ENCODE results near the gene C11orf21.

Gene C11orf21

GRCh38 chr11:2309251-2310072, 7.7 kb upstream of the C11orf21 start:
- DNase-seq, result no peak

GRCh38 chr11:2308713-2309112, 7.0 kb upstream of the C11orf21 start:
- no peak for DNase-seq

- no peak for DNase-seq
Observed at GRCh38 chr11:2307501-2308331, 6.0 kb upstream of the C11orf21 start.

GRCh38 chr11:2306877-2307500, 5.3 kb upstream of the C11orf21 start:
- no peak for DNase-seq

GRCh38 chr11:2306452-2306823, 4.7 kb upstream of the C11orf21 start:
- DNase-seq, result peak in 3 of 58 donors; percentile 36 to 48 (median 45)

GRCh38 chr11:2305788-2306451, 4.2 kb upstream of the C11orf21 start:
- DNase-seq, result no peak

- peak in 51 of 58 donors; percentile 29 to 83 (median 56) for DNase-seq
Observed at GRCh38 chr11:2305140-2305778, 3.5 kb upstream of the C11orf21 start.

GRCh38 chr11:2304506-2305139, 2.9 kb upstream of the C11orf21 start:
- DNase-seq, result no peak

- DNase-seq, result no peak
Observed at GRCh38 chr11:2303627-2304505, 2.1 kb upstream of the C11orf21 start.

- DNase-seq, result peak in 2 of 58 donors; percentile 27 to 45
Observed at GRCh38 chr11:2302896-2303626, 1.3 kb upstream of the C11orf21 start.

GRCh38 chr11:2302306-2302895, 683 bp upstream of the C11orf21 start:
- DNase-seq, result no peak

GRCh38 chr11:2300936-2301630, 635 bp downstream of the C11orf21 start:
- no peak for DNase-seq

- DNase-seq, result no peak
Observed at GRCh38 chr11:2300290-2300935, 1.3 kb downstream of the C11orf21 start.

- no peak for DNase-seq
Observed at GRCh38 chr11:2299773-2300172, 1.9 kb downstream of the C11orf21 start.

- no peak for DNase-seq
Observed at GRCh38 chr11:2298795-2299761, 2.6 kb downstream of the C11orf21 start.

Measured in anterior cingulate cortex (tissue), 58 donors.